Activated CD4-positive, alpha-beta T cell treated with anti-CD3 and anti-CD28 coated beads, Interleukin-2, Interleukin-4, amounts not matched to agents 100 ng/mL and 50 ng/mL, durations not matched to agents 16 hours and 8 hours (primary cell): ENCODE results near the gene KDM4C.

Source experiments
- DNase-seq: peaks from one replicate; pipeline ENCODE4 v3.0.0-alpha.2; 2020; ENCODE audit warnings: low spot score

Gene KDM4C

GRCh38 chr9:7051711-7052110 lies 293.9 kb downstream of the KDM4C start:
- DNase-seq = no peak

- DNase-seq = no peak
Observed at GRCh38 chr9:7053903-7054302, 296.1 kb downstream of the KDM4C start.

- DNase-seq = peak; percentile 20
Observed at GRCh38 chr9:7055171-7055903, 297.6 kb downstream of the KDM4C start.

- no peak for DNase-seq
Observed at GRCh38 chr9:7056254-7056653, 298.5 kb downstream of the KDM4C start.

- DNase-seq = no peak
Observed at GRCh38 chr9:7058473-7058872, 300.7 kb downstream of the KDM4C start.

- no peak for DNase-seq
Observed at GRCh38 chr9:7067169-7067568, 309.4 kb downstream of the KDM4C start.

GRCh38 chr9:7071916-7072315 lies 314.1 kb downstream of the KDM4C start:
- no peak for DNase-seq

GRCh38 chr9:7073706-7074105 lies 315.9 kb downstream of the KDM4C start:
- DNase-seq = no peak

- DNase-seq = no peak
Observed at GRCh38 chr9:7075154-7075553, 317.4 kb downstream of the KDM4C start.

- no peak for DNase-seq
Observed at GRCh38 chr9:7079051-7079450, 321.3 kb downstream of the KDM4C start.

GRCh38 chr9:7081065-7081600 lies 323.4 kb downstream of the KDM4C start:
- no peak for DNase-seq

GRCh38 chr9:7083192-7083591 lies 325.4 kb downstream of the KDM4C start:
- no peak for DNase-seq

GRCh38 chr9:7085357-7085756 lies 327.6 kb downstream of the KDM4C start:
- DNase-seq = no peak

- DNase-seq = no peak
Observed at GRCh38 chr9:7086389-7086788, 328.6 kb downstream of the KDM4C start.

GRCh38 chr9:7088611-7089010 lies 330.8 kb downstream of the KDM4C start:
- DNase-seq = no peak

GRCh38 chr9:7089406-7090193 lies 331.8 kb downstream of the KDM4C start:
- no peak for DNase-seq

GRCh38 chr9:7093040-7093439 lies 335.3 kb downstream of the KDM4C start:
- no peak for DNase-seq

GRCh38 chr9:7094052-7094451 lies 336.3 kb downstream of the KDM4C start:
- DNase-seq = no peak

- DNase-seq = no peak
Observed at GRCh38 chr9:7094576-7094975, 336.8 kb downstream of the KDM4C start.

- DNase-seq = no peak
Observed at GRCh38 chr9:7095058-7095457, 337.3 kb downstream of the KDM4C start.

GRCh38 chr9:7097040-7097715 lies 339.4 kb downstream of the KDM4C start:
- DNase-seq = no peak
